Astrocyte (in vitro differentiated cells and primary cell): ENCODE data around the gene ARF6. TPM values are rescaled to one million over a fixed set of nuclear protein-coding genes. Genes with fewer than 3 reads are reported as not detected.

Experiments used
- DNase-seq: peaks from one replicate; pipeline ENCODE4 v3.0.0-alpha.2; 2010; ENCODE audit warnings: low read depth
- FAIRE-seq: peaks from 2 replicates; lab custom pipeline; 2011; peaks lifted over from hg19 to GRCh38; lab: Jason Lieb, UNC
- H2AFZ ChIP-seq: 2 replicates; pipeline ENCODE4 v1.6.0; 2012; ENCODE audit warnings: low read depth, low read length, inconsistent platforms
- H3K27ac ChIP-seq: 2 replicates; pipeline ENCODE4 v1.5.1; 2011; ENCODE audit warnings: low read depth, low read length, inconsistent platforms
- H3K27me3 ChIP-seq: 2 replicates; pipeline ENCODE4 v1.6.0; 2011; ENCODE audit warnings: low read length, inconsistent platforms; ENCODE audit not compliant: insufficient read depth
- H3K36me3 ChIP-seq: 2 replicates; pipeline ENCODE4 v1.5.1; 2011; ENCODE audit warnings: low read length, inconsistent platforms; ENCODE audit not compliant: insufficient read depth
- H3K4me1 ChIP-seq: 2 replicates; pipeline ENCODE4 v1.5.1; 2011; ENCODE audit warnings: low read length, inconsistent platforms; ENCODE audit not compliant: insufficient read depth
- H3K4me2 ChIP-seq: 2 replicates; pipeline ENCODE4 v1.6.0; 2012; ENCODE audit warnings: low read length, inconsistent platforms
- H3K4me3 ChIP-seq: 2 replicates; pipeline ENCODE4 v1.5.1; 2011; ENCODE audit warnings: low read depth, mild to moderate bottlenecking, low read length, inconsistent platforms; ENCODE audit not compliant: insufficient read depth
- H3K79me2 ChIP-seq: 2 replicates; pipeline ENCODE4 v1.6.0; 2012; ENCODE audit warnings: mild to moderate bottlenecking, low read length, inconsistent platforms; ENCODE audit not compliant: insufficient read depth
- H3K9ac ChIP-seq: 2 replicates; pipeline ENCODE4 v1.6.0; 2012; ENCODE audit warnings: mild to moderate bottlenecking, low read length, inconsistent platforms
- H3K9me3 ChIP-seq: 2 replicates; pipeline ENCODE4 v1.5.1; 2012; ENCODE audit warnings: low read depth, mild to moderate bottlenecking, low read length, inconsistent platforms; ENCODE audit not compliant: insufficient read depth
- H4K20me1 ChIP-seq: 2 replicates; pipeline ENCODE4 v1.6.0; 2012; ENCODE audit warnings: low read length, inconsistent platforms; ENCODE audit not compliant: insufficient read depth
- H3K27ac Mint-ChIP-seq: one replicate; pipeline ENCODE4 v1.8.0; 2021; ENCODE audit warnings: mild to moderate bottlenecking, mixed read lengths; ENCODE audit not compliant: unreplicated experiment
- H3K27me3 Mint-ChIP-seq: one replicate; pipeline ENCODE4 v1.8.0; 2021; ENCODE audit warnings: low read depth, mixed read lengths; ENCODE audit not compliant: unreplicated experiment
- H3K36me3 Mint-ChIP-seq: one replicate; pipeline ENCODE4 v1.8.0; 2021; ENCODE audit warnings: low read depth, mixed read lengths; ENCODE audit not compliant: unreplicated experiment
- H3K4me1 Mint-ChIP-seq: one replicate; pipeline ENCODE4 v1.8.0; 2021; ENCODE audit warnings: low read depth, mixed read lengths; ENCODE audit not compliant: unreplicated experiment
- H3K4me3 Mint-ChIP-seq: one replicate; pipeline ENCODE4 v1.8.0; 2021; ENCODE audit warnings: mild to moderate bottlenecking, moderate library complexity, mixed read lengths; ENCODE audit not compliant: unreplicated experiment
- H3K9me3 Mint-ChIP-seq: one replicate; pipeline ENCODE4 v1.8.0; 2021; ENCODE audit warnings: mild to moderate bottlenecking, mixed read lengths; ENCODE audit not compliant: unreplicated experiment
- EZH2 ChIP-seq: IDR thresholded peaks from 2 replicates; pipeline ENCODE4 v1.6.1; 2012; ENCODE audit warnings: mild to moderate bottlenecking, low read length, inconsistent platforms; ENCODE audit not compliant: insufficient read depth
- total RNA-seq: library from RNA; stranded (reverse); gene quantifications from 2 replicates; pipeline ENCODE4 v1.2.1, GENCODE V29; 2021
- TF ChIP-seq, protein P1 (sequence below): IDR thresholded peaks from 2 replicates; pipeline ENCODE4 v1.5.1; 2011; ENCODE audit warnings: low read depth, mild to moderate bottlenecking, inconsistent platforms, low read length, moderate library complexity; ENCODE audit not compliant: insufficient read depth

ARF6 gene
- total RNA-seq, 1 donor from 2014 or later, result 53.4 TPM

DNA sequence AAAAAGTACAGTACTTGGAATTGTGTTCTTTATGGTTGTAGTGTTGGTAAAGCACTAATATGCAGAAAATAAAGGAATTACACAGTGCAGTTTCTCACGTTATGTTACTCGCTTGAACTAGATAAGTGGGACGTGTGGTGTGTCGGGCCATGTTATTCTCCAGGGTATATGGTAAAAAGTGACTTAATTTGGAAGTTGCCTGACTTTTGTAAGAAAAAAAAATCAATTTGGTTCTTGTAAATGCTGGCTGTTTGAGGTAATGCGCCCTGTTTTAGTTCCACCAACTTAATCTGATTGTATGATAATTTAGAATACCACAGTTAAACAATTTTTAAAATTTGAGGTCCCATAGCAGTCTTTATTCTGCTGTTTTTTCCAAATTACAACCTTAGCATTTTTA, 4.1 kb downstream of the ARF6 start:
- Histone ChIP-seq H3K27ac (no peak overlapping the region), H3K4me2 (peak overlapping the region; percentile 94), H3K4me1 (peaks cover 16% of the 10 kb centered on the region), H4K20me1 (peaks cover 41% of the 10 kb centered on the region), H3K36me3 (peaks cover 13% of the 10 kb centered on the region), H3K9me3 (no peaks in the 10 kb centered on the region), H3K9ac (peak overlapping the region; percentile 18), H3K79me2 (peaks cover 64% of the 10 kb centered on the region), H2AFZ (no peak overlapping the region), H3K4me3 (peak overlapping the region; percentile 38), H3K27me3 (no peaks in the 10 kb centered on the region)
- H3K9me3 Mint-ChIP-seq, result no peaks in the 10 kb centered on the region
- peaks cover 11% of the 10 kb centered on the region for H3K36me3 Mint-ChIP-seq
- no peaks in the 10 kb centered on the region for H3K27me3 Mint-ChIP-seq
- peak overlapping the region; percentile 78 for H3K4me3 Mint-ChIP-seq
- H3K27ac Mint-ChIP-seq, result no peak overlapping the region
- no peak for TF ChIP-seq EZH2
- TF ChIP-seq, protein P1, sequence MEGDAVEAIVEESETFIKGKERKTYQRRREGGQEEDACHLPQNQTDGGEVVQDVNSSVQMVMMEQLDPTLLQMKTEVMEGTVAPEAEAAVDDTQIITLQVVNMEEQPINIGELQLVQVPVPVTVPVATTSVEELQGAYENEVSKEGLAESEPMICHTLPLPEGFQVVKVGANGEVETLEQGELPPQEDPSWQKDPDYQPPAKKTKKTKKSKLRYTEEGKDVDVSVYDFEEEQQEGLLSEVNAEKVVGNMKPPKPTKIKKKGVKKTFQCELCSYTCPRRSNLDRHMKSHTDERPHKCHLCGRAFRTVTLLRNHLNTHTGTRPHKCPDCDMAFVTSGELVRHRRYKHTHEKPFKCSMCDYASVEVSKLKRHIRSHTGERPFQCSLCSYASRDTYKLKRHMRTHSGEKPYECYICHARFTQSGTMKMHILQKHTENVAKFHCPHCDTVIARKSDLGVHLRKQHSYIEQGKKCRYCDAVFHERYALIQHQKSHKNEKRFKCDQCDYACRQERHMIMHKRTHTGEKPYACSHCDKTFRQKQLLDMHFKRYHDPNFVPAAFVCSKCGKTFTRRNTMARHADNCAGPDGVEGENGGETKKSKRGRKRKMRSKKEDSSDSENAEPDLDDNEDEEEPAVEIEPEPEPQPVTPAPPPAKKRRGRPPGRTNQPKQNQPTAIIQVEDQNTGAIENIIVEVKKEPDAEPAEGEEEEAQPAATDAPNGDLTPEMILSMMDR, result peak; percentile 6
- peaks cover 22% of the 10 kb centered on the region for H3K4me1 Mint-ChIP-seq
- no peak for DNase-seq
- FAIRE-seq, result no peak

GRCh38 chr14:49897414-49897813, 4.5 kb downstream of the ARF6 start:
- FAIRE-seq (no peak), DNase-seq (no peak)
- peak overlapping the region; percentile 47 for H3K27ac Mint-ChIP-seq
- Histone ChIP-seq H4K20me1 (peaks cover 41% of the 10 kb centered on the region), H3K79me2 (peaks cover 62% of the 10 kb centered on the region), H3K4me1 (peaks cover 16% of the 10 kb centered on the region), H3K27me3 (no peaks in the 10 kb centered on the region), H3K9ac (peak overlapping the region; percentile 18), H3K4me3 (no peak overlapping the region), H3K27ac (no peak overlapping the region), H3K4me2 (peak overlapping the region; percentile 94), H3K36me3 (peaks cover 13% of the 10 kb centered on the region), H2AFZ (no peak overlapping the region), H3K9me3 (no peaks in the 10 kb centered on the region)
- no peaks in the 10 kb centered on the region for H3K9me3 Mint-ChIP-seq
- TF ChIP-seq, protein P1, result no peak
- TF ChIP-seq EZH2, result no peak
- peak overlapping the region; percentile 78 for H3K4me3 Mint-ChIP-seq
- H3K27me3 Mint-ChIP-seq, result no peaks in the 10 kb centered on the region
- peaks cover 18% of the 10 kb centered on the region for H3K4me1 Mint-ChIP-seq
- H3K36me3 Mint-ChIP-seq, result peaks cover 11% of the 10 kb centered on the region

GRCh38 chr14:49897965-49898364, 5.1 kb downstream of the ARF6 start:
- H3K36me3 Mint-ChIP-seq, result peaks cover 11% of the 10 kb centered on the region
- H3K36me3 ChIP-seq, result peaks cover 13% of the 10 kb centered on the region
- H3K9me3 ChIP-seq, result no peaks in the 10 kb centered on the region
- no peak for TF ChIP-seq EZH2
- TF ChIP-seq, protein P1, result no peak
- H3K27me3 ChIP-seq, result no peaks in the 10 kb centered on the region
- FAIRE-seq (no peak), DNase-seq (no peak)
- H3K9ac ChIP-seq, result no peak overlapping the region
- H3K4me1 ChIP-seq, result peaks cover 16% of the 10 kb centered on the region
- peak overlapping the region; percentile 94 for H3K4me2 ChIP-seq
- H3K27ac ChIP-seq, result peak overlapping the region; percentile 17
- no peaks in the 10 kb centered on the region for H3K9me3 Mint-ChIP-seq
- H3K4me1 Mint-ChIP-seq, result peaks cover 18% of the 10 kb centered on the region
- H3K4me3 Mint-ChIP-seq, result peak overlapping the region; percentile 37
- no peak overlapping the region for H2AFZ ChIP-seq
- no peak overlapping the region for H3K27ac Mint-ChIP-seq
- peaks cover 61% of the 10 kb centered on the region for H3K79me2 ChIP-seq
- H3K27me3 Mint-ChIP-seq, result no peaks in the 10 kb centered on the region
- peaks cover 41% of the 10 kb centered on the region for H4K20me1 ChIP-seq
- peak overlapping the region; percentile 8 for H3K4me3 ChIP-seq
